ENCODE measurements around the gene PLCB4.

Gene PLCB4

DNA sequence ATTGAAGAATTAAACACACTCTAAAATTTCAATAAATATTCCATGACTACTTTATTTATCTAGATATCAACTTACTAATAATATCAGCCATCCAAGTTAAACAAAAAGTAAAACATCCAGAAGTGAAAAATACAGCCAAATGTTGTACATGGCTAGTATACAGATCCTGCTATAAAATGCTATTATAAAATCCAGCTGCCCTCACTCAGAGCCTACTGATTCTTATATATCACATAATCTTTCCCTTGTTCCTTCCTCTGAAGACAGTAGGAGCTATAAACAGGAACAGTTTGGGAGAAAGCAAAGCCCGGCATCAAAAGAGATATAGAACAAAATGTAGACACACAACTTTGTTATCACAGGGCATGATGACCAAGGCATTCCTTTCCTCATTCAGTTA lies 212.9 kb downstream of the PLCB4 start:
- no peak for DNase-seq

DNA sequence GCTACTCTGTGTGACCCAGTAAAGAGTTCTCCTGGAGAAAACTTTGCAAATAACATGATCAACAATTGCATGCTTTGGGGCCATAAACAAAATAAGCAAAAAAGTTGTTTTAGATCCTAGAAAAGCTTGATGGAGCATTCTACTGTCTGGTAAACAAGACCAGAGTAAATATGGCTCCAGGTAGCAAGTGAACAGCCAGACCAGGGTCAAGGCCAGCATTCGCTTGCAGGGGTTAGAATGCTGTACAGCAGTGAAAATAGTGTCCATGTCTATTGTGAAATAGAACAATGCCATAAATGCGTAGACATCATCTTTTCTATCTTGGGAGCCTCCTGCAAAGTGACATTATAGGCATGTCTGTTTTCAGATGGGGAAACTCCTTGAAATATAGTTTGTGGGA lies 216.7 kb downstream of the PLCB4 start:
- DNase-seq: no peak

GRCh38 chr20:9286501-9287461 lies 217.9 kb downstream of the PLCB4 start:
- DNase-seq: no peak

DNA sequence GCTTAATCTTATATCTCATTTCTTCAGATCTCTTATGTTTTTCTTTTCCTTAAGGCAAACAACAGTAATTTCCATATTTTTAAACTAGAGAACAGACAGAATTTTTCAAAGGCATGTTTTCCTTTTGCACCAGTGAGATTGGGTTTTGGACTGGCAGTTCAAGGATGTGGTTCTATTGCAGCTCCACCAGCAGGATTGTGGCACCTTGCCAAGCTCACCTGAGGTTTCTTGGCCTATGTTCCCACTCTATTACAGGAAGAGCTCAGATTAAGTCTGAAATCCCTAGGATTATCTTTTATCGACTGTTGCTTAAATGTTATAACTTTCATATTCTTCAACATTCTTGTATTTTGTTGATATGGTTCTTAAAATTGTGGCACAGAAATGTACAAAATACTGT lies 218.9 kb downstream of the PLCB4 start:
- no peak for DNase-seq

DNA sequence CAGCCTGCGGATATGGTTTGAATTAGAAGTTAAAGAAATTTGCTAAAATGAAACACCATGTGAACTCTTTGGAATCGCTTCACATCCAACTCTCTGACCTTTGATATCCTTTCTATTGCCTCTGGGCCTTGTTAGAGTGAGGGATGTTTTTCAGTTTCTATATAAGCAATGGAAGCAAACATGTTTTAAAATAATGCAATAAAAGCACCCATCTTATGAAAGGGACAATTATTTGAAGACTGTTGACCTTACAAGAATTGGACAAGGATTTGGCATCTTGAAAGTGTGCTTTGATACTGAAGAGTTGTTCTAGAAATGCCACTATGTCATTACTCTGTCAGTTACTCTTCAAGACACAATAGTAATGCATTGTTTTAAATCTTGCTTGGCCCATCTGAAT lies 221.4 kb downstream of the PLCB4 start:
- no peak for DNase-seq

DNA sequence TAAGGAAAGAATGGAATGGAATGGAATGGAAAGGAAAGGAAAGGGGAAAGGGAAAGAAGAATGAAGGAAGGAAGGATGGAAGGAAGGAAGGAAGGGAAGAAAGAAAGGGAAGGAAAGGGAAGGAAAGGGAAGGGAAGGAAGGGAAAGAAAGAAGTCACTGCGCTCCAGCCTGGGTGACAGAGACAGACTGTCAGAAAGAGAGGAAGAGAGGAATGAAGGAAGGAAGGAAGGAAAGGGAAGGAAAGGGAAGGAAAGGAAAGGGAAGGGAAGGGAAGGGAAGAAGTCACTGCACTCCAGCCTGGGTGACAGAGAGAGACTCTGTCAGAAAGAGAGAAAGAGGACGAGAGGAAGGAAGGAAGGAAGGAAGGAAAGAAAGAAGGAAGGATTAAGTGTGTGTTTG lies 224.3 kb downstream of the PLCB4 start:
- DNase-seq: no peak

DNA sequence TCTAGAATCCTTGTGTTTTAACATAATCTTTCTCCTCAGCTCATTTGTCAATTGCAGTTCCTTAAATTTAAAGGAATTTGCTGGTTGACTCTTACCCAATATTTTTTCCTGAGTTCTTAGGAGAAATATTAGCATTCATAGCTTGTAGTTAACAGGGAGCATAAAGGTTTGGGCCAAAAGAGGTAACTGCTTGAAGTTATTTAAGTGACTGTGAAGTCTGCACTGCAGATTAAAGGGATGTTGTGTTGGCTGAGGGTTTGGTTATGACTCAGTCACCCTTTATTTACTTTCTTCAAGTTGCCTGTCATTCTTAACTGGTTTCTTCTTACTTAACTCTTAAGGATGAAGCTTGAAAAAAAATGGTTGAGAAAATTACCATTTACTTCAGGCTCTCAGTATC lies 225.2 kb downstream of the PLCB4 start:
- no peak for DNase-seq

DNA sequence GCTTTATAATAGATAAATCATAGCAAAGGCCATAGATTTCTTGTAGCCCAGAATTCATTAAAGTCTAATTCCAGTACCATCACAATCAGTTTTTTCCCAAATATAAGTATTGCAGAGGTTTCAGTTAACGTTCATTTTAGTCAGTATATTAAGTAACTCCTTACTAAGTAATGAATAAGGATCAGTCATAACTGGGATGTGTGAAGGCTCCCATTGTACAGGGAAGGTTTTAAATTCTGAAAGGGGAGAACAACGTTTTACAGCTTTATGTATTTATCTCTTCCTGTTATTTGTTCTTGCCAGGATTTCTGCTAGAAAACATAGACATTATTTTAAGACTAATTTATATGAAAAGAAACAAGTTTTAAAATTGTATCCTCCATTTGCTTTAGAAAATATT lies 230.0 kb downstream of the PLCB4 start:
- no peak for DNase-seq

GRCh38 chr20:9300080-9300479 lies 231.2 kb downstream of the PLCB4 start:
- no peak for DNase-seq

GRCh38 chr20:9300534-9300933 lies 231.6 kb downstream of the PLCB4 start:
- DNase-seq: no peak

DNA sequence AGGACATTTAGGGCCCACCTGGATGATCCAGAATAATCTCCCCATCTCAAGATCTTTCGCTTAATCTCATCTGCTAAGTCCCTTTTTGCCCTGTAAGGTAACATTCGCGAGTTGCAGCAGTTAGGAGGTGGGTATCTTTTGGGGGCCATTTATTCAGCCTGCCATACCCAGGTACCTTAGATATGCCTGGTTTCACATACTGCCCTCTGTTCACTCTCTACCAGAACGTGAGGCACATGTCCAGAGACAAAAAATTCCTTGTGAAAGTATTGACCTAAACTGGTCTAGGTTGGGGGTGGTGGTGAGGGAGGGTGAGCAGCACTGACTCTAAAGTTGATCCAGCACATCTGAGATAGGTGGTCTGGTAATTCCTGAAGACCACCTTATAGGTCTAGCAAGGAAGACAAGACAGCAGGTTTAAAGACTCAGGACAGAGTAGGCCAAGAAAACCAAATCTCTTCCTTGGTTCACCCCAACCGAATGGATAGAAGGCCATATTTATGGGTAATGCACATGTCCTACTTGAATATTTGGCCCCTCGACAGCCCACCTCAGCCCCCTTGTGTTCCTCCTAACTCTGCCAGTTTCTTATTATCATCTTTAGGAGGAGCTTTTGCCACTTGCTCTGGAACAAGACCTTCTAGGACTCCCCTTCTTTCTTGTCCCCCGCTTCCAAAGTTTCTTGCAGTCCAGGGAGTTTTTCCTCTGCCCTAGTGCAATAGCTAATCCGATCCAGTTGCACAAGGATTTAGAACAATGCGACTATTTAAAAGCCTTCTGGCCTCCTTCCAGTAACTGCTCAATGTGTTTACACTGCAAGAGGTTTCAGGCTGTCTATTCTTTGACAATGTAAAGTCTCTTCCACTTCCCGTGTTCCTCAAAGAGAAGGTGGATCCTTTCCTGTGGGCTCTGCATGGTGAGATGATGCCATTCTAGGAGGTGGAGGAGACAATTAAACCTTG lies 232.5 kb downstream of the PLCB4 start:
- DNase-seq: no peak

- DNase-seq: no peak
Measured at GRCh38 chr20:9302091-9302462, 233.2 kb downstream of the PLCB4 start.

DNA sequence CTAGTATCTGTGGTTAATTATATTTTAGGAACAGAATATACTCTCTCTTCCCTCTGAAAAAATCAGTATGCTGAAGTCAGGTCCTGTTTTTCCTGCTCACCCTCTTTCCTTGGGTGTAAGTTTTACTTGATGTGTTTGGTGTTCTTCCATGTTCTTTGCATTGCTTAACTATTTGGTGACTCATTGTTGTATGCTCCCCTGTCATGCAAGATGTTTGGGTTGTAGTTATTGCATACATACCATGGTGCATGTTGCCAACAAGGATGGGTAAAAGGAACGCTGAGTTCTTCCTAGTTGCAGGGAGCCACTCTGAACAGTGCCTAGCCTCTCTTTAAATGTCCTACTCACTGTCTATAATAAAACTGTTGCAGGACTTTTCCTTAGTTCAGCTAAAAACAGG lies 237.6 kb downstream of the PLCB4 start:
- DNase-seq: no peak

DNA sequence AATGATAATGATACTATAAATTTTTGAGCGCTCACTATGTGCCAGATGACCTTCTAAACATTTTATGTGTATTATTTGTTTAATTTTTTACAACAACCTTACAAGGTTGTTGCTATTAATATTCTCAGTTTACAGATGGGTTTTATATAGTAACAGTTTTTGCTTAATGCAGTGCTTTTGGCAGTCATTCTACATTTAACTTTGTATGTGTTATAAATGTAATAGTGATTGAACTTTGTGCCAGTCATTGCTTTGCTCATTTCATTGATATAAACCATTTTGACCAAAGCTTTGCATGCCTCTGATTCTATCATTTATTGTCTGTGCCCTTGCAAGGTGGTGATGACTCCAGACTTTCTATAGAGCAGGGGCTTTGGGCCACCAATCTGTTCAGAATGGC lies 239.2 kb downstream of the PLCB4 start:
- DNase-seq: no peak

DNA sequence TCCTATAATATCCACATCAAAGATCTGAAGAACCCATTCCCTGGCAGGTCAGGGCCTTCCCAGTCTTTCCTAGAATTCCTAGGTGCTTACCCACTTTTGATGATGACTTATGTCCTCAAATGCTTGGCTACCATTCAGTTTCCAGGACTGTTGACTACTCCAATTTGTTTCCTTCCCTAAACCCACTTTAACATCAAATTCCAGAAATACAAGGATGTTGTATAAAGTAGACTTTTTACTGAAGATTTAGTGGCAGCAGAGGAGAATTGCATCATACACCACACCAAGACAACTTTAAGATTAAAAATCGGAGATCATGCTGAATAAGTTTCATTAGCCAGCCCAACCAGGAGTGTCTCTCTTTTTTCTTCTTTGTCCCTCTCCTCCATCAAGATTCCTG lies 242.2 kb downstream of the PLCB4 start:
- DNase-seq: no peak

DNA sequence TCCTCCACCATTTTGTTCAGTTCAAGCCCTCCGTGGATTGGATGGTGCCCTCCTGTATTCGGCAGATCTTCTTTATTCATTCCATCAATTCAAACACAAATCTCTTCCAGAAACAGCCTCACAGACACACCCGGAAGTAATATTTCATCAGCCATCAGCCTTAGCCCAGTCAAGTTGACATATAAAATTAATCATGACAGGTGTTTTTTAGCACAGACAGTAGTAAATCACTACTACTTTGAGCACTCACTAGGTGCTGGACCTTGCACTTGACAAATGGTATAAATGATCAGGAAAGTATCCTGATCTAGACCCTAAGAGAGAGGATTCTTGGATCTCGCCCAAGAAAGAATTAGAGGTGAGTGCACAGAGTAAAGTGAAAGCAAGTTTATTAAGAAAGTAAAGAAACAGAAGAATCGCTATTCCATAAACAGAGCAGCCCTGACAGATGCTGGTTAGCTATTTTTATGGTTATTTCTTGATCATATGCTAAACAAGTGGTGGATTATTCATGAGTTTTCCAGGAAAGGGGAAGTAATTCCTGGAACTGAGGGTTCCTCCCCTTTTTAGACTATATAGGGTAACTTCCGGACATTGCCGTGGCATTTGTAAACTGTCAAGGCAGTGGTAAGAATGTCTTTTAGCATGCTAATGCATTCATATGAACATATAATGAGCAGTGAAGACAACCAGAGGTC lies 250.9 kb downstream of the PLCB4 start:
- no peak for DNase-seq

DNA sequence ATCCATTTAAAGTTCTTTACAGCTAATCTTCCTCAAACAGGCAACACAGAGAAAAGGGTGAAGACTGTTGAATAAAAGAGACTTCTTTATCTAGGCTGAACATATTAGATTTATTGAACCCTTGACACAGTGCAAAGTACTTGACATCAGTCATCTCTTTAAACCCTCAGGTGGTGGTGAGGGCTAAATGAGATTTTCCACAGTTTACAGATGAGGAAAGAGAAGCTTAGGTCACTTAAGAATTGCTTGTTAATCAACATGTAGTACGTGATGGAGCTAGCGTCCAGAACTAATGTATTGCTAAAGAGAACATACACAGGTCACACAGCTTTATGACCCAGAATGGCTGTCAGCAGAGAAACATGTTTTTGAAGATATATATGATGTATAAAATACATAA lies 252.1 kb downstream of the PLCB4 start:
- DNase-seq: no peak

DNA sequence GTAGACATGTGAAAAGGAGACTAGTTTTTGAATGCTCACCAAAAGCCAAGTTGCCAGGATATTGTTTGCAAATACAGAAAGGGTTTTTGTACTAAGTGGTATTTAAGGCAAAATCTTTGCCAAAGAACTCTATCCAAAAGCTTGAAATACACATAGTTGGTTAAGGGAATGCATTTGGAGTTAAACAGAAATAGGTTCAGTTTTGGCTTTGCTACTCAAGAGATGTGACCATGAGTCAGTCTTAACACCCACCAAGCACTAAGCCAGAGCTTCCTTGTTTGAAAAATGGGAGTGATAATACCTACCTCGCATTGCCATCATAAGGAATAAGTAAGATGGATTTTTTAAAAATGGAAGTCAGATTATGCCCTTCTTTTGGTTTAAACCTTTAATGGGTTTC lies 253.8 kb downstream of the PLCB4 start:
- DNase-seq: no peak

DNA sequence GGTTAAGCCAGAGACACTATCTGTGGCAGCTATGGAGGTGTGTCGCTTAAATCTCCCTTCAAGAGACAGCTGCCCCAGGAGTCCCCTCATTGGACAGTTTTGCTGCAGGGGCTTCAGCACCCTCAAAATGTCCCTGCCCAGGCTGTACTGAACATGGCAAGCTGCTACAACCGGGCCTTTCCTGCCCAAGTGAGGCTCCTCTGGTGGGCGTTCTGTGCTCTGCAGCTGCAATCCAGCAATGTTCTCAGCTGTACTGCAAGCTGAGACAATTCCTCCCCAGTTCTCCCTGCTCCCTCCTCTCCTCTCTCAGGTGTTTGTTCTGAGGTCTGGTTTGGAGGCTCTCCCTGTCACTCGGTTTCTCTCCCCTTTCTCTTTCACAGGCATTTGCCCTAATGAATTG lies 254.7 kb downstream of the PLCB4 start:
- no peak for DNase-seq

- no peak for DNase-seq
Measured at GRCh38 chr20:9329355-9330101, 260.6 kb downstream of the PLCB4 start.

DNA sequence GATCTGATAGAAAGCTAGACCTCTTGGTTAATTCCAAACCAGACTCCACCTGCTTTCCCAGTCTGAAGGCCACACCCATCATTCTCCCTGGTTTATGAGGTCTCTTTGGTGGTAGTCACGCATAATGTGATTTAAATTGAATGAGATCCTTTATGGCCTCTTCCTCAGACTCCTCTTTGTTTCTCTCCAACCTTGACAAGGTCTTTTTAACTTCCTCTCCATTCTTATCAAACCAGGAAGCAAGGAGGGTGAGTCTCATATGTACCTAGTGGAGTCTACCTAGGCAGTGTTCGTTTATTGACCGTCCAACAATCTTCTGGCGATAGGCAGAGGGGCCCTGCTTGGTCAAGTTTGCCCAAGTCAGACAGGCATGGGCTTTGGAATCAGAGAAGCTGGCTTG lies 261.3 kb downstream of the PLCB4 start:
- DNase-seq: no peak

GRCh38 chr20:9331707-9332435 lies 263.0 kb downstream of the PLCB4 start:
- DNase-seq: no peak

Data from stimulated activated CD8-positive, alpha-beta memory T cell treated with anti-CD3 and anti-CD28 coated beads, Interleukin-4, amount 100 ng/mL, for 48 hours (primary cell).